VCaP (cell line): ENCODE results near the gene CNNM2.

Source experiments
- H3K27ac ChIP-seq: fragments of 450-650 bp; 2 replicates; pipeline ENCODE4 v1.5.1; 2017
- TF ChIP-seq, protein P1 (sequence below): fragments of 450-650 bp; conservative IDR thresholded peaks from 2 replicates; pipeline ENCODE4 v1.5.1; 2017; ENCODE audit warnings: mild to moderate bottlenecking, moderate library complexity

The CNNM2 gene

GRCh38 chr10:103067956-103068355, 149.9 kb downstream of the CNNM2 start:
- TF ChIP-seq, protein P1, sequence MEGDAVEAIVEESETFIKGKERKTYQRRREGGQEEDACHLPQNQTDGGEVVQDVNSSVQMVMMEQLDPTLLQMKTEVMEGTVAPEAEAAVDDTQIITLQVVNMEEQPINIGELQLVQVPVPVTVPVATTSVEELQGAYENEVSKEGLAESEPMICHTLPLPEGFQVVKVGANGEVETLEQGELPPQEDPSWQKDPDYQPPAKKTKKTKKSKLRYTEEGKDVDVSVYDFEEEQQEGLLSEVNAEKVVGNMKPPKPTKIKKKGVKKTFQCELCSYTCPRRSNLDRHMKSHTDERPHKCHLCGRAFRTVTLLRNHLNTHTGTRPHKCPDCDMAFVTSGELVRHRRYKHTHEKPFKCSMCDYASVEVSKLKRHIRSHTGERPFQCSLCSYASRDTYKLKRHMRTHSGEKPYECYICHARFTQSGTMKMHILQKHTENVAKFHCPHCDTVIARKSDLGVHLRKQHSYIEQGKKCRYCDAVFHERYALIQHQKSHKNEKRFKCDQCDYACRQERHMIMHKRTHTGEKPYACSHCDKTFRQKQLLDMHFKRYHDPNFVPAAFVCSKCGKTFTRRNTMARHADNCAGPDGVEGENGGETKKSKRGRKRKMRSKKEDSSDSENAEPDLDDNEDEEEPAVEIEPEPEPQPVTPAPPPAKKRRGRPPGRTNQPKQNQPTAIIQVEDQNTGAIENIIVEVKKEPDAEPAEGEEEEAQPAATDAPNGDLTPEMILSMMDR, result no peak
- no peak overlapping the region for H3K27ac ChIP-seq

- TF ChIP-seq, protein P1, result peak; percentile 86
- no peak overlapping the region for H3K27ac ChIP-seq
Observed at GRCh38 chr10:103069453-103070331, 151.6 kb downstream of the CNNM2 start.

- H3K27ac ChIP-seq, result no peak overlapping the region
Observed at GRCh38 chr10:103072276-103072675, 154.2 kb downstream of the CNNM2 start.

GRCh38 chr10:103072891-103073290, 154.8 kb downstream of the CNNM2 start:
- H3K27ac ChIP-seq, result no peak overlapping the region
- TF ChIP-seq, protein P1, result no peak

More at GRCh38 chr10:103072276-103072675, 154.2 kb downstream of the CNNM2 start:
- TF ChIP-seq, protein P1, result no peak

DNA sequence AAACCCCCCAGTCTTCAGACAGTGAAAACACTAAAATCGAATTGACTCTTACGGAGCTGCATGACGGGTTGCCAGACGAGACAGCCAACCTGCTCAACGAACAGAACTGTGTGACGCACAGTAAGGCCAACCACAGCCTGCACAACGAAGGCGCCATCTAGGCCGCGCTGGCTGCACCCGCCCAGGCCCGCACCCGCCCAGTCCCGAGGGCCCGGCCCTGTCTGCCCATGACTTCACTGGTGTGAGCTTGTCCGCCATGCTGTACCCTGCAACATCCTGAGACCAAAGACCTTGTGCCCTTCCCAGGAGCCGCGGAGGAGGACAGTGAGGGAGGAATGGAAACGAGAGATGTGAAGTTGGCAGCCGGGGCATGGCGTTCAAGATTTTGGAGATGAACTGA, 158.9 kb downstream of the CNNM2 start:
- TF ChIP-seq, protein P1, result no peak
- no peak overlapping the region for H3K27ac ChIP-seq

DNA sequence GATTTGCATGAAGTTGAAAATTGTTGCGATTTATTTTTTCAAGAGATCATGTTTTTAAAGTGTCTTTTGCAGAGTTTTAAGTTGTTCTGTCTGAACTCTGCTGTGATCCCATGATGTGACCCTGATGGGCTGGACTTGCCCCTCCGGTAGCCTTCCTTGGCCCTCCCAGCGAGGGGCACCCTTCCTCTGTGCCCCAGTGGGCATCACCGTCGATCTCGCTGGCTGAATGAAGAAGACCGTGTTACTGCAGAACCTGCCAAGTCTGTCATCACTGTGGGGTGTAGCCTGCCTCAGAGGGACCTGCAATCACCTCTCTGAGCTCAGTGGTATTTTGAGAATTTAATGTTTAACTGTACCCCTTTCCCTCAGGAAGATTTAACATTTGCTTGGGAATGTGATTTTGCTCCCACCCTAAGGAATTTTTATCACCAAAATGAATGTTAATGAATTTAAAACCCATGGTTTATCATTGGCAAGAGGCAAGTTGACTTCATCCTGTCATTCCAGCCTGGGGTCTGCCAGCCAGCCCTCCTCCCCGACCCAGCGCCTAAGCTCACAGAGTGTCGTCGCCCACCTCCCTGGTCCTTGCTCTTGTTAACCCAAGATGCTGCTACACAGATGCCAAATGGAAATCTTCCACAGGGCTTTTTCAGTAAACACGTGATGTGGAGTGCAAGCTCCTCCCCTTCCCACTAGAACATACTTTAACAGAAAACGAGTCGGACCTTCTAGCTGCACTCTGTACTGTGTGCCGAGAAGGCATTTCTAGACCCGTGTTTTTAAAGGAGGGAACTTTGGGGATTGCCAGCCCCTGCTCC, 159.6 kb downstream of the CNNM2 start:
- H3K27ac ChIP-seq, result no peak overlapping the region
- TF ChIP-seq, protein P1, result no peak

- H3K27ac ChIP-seq, result no peak overlapping the region
- TF ChIP-seq, protein P1, result no peak
Observed at GRCh38 chr10:103078309-103078615, 160.2 kb downstream of the CNNM2 start.
